BLaER1 (cell line): ENCODE measurements around the gene HOXB9.
A peak's percentile ranks its signal among the peaks of the same experiment; 100 is the strongest.

ENCODE experiments used
- H3K27ac ChIP-seq: shearing (Covaris generic); formaldehyde crosslinking; 2 replicates; pipeline ENCODE4 v1.8.1; 2022
- H3K27me3 ChIP-seq: shearing (Covaris generic); formaldehyde crosslinking; 2 replicates; pipeline ENCODE4 v1.8.1; 2022
- H3K36me3 ChIP-seq: shearing (Covaris generic); formaldehyde crosslinking; 2 replicates; pipeline ENCODE4 v1.8.1; 2022
- H3K4me1 ChIP-seq: shearing (Covaris generic); formaldehyde crosslinking; 2 replicates; pipeline ENCODE4 v1.8.1; 2022
- H3K4me2 ChIP-seq: shearing (Covaris generic); formaldehyde crosslinking; 2 replicates; pipeline ENCODE4 v1.8.1; 2022
- H3K4me3 ChIP-seq: shearing (Covaris generic); formaldehyde crosslinking; 2 replicates; pipeline ENCODE4 v1.8.1; 2022
- H3K9ac ChIP-seq: shearing (Covaris generic); formaldehyde crosslinking; 2 replicates; pipeline ENCODE4 v1.8.1; 2022
- H3K9me3 ChIP-seq: shearing (Covaris generic); formaldehyde crosslinking; 2 replicates; pipeline ENCODE4 v1.8.1; 2022
- H4K20me1 ChIP-seq: shearing (Covaris generic); formaldehyde crosslinking; 2 replicates; pipeline ENCODE4 v1.8.1; 2022
- Cebpa-rat ChIP-seq: shearing (Covaris generic); IDR thresholded peaks from 2 replicates; pipeline ENCODE4 v1.8.1; 2022

HOXB9 gene

DNA sequence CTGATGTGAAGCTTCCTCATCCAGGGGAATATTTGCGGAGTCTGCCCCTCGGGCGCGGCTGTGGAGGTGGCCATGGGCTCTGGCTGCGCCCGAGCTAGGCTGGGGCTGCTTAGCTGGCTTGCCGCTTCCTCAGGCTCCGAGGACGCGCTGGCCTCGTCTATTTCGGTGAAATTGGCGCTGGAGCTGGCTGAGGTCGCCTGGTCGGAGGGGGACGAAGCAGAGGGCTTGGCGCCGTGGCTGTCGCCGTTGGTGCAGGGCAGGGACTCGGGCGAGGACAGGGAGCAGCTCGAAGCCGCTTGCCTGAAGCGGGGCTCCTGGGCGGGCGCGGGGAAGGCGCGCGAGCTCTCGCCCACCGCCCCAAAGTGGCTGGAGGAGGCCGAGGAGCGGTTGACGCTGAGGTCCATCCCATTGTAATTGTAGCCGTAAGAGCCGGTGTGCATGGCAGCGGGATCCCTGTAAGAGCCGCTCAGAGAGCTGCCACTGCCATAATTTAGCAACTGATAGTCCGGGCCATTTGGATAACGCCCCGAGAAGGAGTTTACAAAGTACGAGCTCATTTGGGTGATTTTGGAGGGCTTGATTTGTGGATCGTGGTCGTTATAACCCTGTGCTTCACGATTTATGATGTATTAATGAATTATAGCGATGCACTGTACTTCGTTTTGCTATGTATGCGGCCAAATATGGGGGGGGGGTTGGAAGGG is 32.9 kb downstream of the HOXB9 start, which contains the start of gene HOXB5:
HOXB5 (minus strand) TSS at position 654 of the 704 bp plus-strand sequence; CDS start at position 557, 97 bp downstream.
- peaks cover 100% of the 10 kb centered on the region for H3K27me3 ChIP-seq

GRCh38 chr17:48592577-48592976 is 33.6 kb downstream of the HOXB9 start:
- TF ChIP-seq Cebpa-rat = no peak
- Histone ChIP-seq H3K36me3 (no peaks in the 10 kb centered on the region), H3K9me3 (peaks cover 4% of the 10 kb centered on the region; the same call in 1 of the 2 replicates), H3K4me3 (no peak overlapping the region), H4K20me1 (peaks cover 97% of the 10 kb centered on the region), H3K27ac (no peak overlapping the region), H3K4me2 (no peak overlapping the region), H3K9ac (no peak overlapping the region), H3K4me1 (no peaks in the 10 kb centered on the region), H3K27me3 (peaks cover 100% of the 10 kb centered on the region)

More for the DNA sequence above, 32.9 kb downstream of the HOXB9 start, which contains the start of gene HOXB5:
- Histone ChIP-seq H3K9ac (no peak within 1 kb of the TSS), H3K36me3 (no peaks in the 10 kb centered on the region), H3K4me3 (no peak within 1 kb of the TSS), H3K4me2 (peak within 1 kb of the TSS; percentile 7; the same call in 1 of the 2 replicates), H3K4me1 (no peaks in the 10 kb centered on the region), H3K27ac (no peak within 1 kb of the TSS), H3K9me3 (peaks cover 9% of the 10 kb centered on the region), H4K20me1 (peaks cover 97% of the 10 kb centered on the region)
- TF ChIP-seq Cebpa-rat = no peak

GRCh38 chr17:48592057-48592514 is 34.1 kb downstream of the HOXB9 start:
- Histone ChIP-seq H3K4me2 (no peak overlapping the region), H3K9ac (no peak overlapping the region), H4K20me1 (peaks cover 97% of the 10 kb centered on the region), H3K27me3 (peaks cover 100% of the 10 kb centered on the region), H3K4me3 (no peak overlapping the region), H3K27ac (no peak overlapping the region), H3K4me1 (no peaks in the 10 kb centered on the region), H3K9me3 (no peaks in the 10 kb centered on the region), H3K36me3 (no peaks in the 10 kb centered on the region)
- TF ChIP-seq Cebpa-rat = no peak

DNA sequence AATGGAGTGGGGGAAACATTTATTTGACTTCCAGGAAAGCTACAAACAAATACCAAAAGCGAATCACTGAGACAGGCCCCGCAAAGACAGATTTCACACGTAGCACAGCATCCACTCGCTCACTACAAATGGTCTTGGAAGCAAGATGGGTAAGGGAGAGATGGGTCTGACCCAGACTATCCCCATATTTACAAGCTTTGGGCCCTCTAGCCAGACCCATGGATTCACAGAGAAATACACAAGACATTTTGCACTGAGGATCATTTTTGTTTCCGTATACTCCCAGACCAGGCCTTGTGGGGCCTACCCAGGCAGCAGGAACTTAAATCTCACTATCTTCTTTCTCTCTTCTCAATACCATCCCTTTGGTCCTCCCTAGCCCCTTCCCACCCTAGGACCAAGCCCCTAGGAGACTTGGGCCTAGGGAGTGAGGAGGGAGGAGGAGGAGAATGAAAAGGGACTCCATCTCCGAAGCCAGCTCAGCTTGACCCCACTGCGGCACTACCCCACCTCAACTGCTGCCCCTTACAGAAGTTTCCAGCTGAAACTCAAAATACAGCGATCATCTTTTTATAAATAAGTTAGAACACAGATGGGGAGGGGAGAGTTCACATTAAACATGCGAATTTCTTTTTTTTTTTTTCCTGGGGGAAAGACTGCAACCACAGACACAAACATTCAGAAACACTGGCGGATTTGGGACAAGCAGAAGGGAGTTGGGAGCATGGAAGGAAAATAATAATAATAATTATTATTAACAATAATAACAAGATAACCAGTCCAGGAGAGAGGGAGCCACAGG is 34.7 kb downstream of the HOXB9 start:
- H3K4me2 ChIP-seq = no peak overlapping the region
- H3K4me3 ChIP-seq = no peak overlapping the region
- H3K9ac ChIP-seq = no peak overlapping the region
- H3K36me3 ChIP-seq = no peaks in the 10 kb centered on the region
- H3K9me3 ChIP-seq = no peaks in the 10 kb centered on the region
- H3K27ac ChIP-seq = no peak overlapping the region
- H4K20me1 ChIP-seq = peaks cover 97% of the 10 kb centered on the region
- TF ChIP-seq Cebpa-rat = no peak
- no peaks in the 10 kb centered on the region for H3K4me1 ChIP-seq
- H3K27me3 ChIP-seq = peaks cover 100% of the 10 kb centered on the region

DNA sequence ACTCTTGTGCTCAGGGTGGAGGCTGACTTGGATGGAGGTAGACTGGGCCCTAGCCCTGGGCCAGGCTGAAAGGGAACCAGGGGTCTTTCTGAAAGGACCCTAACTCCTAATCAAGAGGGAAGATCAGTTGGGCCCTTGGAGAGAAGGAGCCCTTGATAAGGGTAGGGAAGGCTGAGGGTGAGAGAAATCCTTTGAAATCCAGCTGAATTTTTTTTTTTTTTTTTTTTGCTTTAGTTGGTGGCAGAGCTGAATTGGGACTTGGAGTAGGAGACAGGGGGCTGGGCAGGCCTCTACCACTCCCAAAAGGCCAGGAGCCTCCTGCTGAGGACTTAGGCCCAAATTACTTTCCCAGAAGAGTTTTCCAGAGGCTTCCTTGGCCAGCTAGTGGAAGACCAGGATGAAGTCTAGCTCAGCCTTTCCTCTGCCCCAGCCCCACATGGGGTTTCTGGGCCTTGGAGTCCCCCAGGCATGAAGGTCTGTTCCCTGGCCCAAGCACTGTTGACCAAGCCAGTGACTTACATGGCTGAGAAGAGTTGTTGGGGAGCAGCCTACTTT is 35.5 kb downstream of the HOXB9 start:
- no peak overlapping the region for H3K27ac ChIP-seq
- H3K36me3 ChIP-seq = no peaks in the 10 kb centered on the region
- no peak overlapping the region for H3K4me2 ChIP-seq
- peaks cover 97% of the 10 kb centered on the region for H4K20me1 ChIP-seq
- peaks cover 3% of the 10 kb centered on the region; the same call in 1 of the 2 replicates for H3K4me1 ChIP-seq
- H3K27me3 ChIP-seq = peaks cover 100% of the 10 kb centered on the region
- no peak for TF ChIP-seq Cebpa-rat
- no peak overlapping the region for H3K9ac ChIP-seq
- H3K4me3 ChIP-seq = no peak overlapping the region
- no peaks in the 10 kb centered on the region for H3K9me3 ChIP-seq

DNA sequence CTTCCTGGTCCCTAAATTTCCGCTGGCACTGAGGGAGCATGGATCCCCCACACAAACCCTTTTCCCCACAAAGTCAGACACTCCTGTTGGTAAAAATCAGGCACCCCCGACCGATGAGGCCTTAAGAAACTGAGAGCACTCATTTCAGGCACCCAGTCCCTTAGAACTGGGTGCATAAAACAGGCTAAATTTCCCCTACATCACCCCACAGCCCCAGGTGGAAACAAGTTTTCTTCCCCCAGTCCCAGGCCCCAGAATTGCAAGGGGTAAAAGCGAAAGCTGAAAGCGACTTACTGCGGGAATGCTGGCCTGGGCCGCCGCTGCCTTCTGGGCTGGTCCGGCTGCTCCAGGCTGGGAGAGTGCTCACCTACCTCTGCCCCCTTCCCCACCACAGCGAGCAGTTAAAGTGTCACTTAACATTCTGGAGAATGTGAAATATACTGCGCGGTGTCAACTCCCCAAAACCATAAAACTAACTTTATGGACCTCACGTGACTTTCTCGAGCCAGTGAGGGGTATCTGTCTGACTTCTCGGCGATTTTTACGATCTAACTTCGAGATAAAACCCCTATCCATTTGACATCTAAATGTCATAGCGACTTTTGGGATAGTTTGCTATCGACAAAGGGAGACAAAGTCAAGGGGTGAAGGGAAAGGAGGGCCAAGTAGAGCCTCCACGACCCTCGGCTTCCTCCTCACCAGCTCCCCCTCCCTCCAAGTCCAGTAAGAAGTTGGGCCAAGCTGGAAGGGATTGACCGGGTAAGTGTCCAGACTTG is 36.1 kb downstream of the HOXB9 start, which contains the start of gene HOXB3:
HOXB3 (minus strand) TSS at position 411 of the 776 bp plus-strand sequence. CDS start 37,767 bp downstream, outside the sequence.
- H3K36me3 ChIP-seq = no peaks in the 10 kb centered on the region
- no peak within 1 kb of the TSS for H3K4me2 ChIP-seq
- no peak within 1 kb of the TSS for H3K27ac ChIP-seq
- peaks cover 5% of the 10 kb centered on the region; the same call in 1 of the 2 replicates for H3K4me1 ChIP-seq
- no peaks in the 10 kb centered on the region for H3K9me3 ChIP-seq
- peaks cover 100% of the 10 kb centered on the region for H3K27me3 ChIP-seq
- TF ChIP-seq Cebpa-rat = no peak
- no peak within 1 kb of the TSS for H3K4me3 ChIP-seq
- H3K9ac ChIP-seq = no peak within 1 kb of the TSS
- H4K20me1 ChIP-seq = peaks cover 97% of the 10 kb centered on the region

- Histone ChIP-seq H3K4me2 (no peak overlapping the region), H3K9me3 (no peaks in the 10 kb centered on the region), H3K4me1 (peaks cover 5% of the 10 kb centered on the region; the same call in 1 of the 2 replicates), H3K9ac (no peak overlapping the region), H4K20me1 (peaks cover 94% of the 10 kb centered on the region), H3K27ac (no peak overlapping the region), H3K36me3 (no peaks in the 10 kb centered on the region), H3K4me3 (no peak overlapping the region), H3K27me3 (peaks cover 100% of the 10 kb centered on the region)
- no peak for TF ChIP-seq Cebpa-rat
These were observed 36.9 kb downstream of the HOXB9 start for GRCh38 chr17:48589060-48589830.

DNA sequence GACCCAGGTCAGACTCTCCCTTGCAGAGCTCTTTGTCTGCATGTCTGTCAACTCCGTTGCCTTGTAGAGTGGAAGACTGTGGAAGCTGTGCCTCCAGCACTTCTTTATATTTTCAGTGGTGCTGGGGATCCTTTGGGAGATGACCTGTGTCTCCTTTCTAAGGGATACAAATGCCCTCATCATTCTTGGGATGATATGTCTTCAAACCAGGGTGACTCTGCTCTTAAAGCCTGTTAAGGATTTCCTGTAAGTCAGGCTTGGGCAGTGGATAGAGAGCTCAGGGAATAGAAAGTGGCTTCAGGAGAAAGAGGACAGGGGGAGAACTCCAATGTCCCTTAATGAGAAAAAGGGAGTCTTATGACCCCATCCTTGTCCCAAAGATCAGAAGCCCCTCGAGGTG is 37.6 kb downstream of the HOXB9 start:
- peaks cover 100% of the 10 kb centered on the region for H3K27me3 ChIP-seq
- H3K4me2 ChIP-seq = no peak overlapping the region
- H3K36me3 ChIP-seq = no peaks in the 10 kb centered on the region
- peaks cover 97% of the 10 kb centered on the region for H4K20me1 ChIP-seq
- H3K27ac ChIP-seq = no peak overlapping the region
- no peak overlapping the region for H3K9ac ChIP-seq
- no peaks in the 10 kb centered on the region for H3K9me3 ChIP-seq
- H3K4me3 ChIP-seq = no peak overlapping the region
- peaks cover 5% of the 10 kb centered on the region; the same call in 1 of the 2 replicates for H3K4me1 ChIP-seq
- TF ChIP-seq Cebpa-rat = no peak

DNA sequence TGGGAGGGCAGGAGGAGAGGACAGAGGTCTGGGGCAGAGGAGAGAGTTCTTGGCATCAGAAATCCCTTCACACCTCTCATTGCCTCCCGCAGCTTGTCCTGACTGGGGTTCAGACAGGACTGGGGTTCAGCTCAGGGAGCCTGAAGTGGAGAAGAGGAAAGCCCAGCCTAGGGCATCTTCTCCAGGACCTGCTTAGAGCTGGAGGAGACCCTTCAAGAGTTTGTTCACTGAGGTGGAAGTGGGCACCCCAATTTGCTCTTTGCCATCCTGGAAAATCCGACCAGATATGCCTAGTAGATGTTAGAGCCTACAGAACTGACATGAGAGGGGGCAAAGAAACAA is 38.1 kb downstream of the HOXB9 start:
- TF ChIP-seq Cebpa-rat = no peak
- no peak overlapping the region for H3K4me2 ChIP-seq
- H3K36me3 ChIP-seq = no peaks in the 10 kb centered on the region
- peaks cover 97% of the 10 kb centered on the region for H4K20me1 ChIP-seq
- no peaks in the 10 kb centered on the region for H3K9me3 ChIP-seq
- no peak overlapping the region for H3K27ac ChIP-seq
- H3K4me3 ChIP-seq = no peak overlapping the region
- H3K9ac ChIP-seq = no peak overlapping the region
- peaks cover 100% of the 10 kb centered on the region for H3K27me3 ChIP-seq
- H3K4me1 ChIP-seq = peaks cover 5% of the 10 kb centered on the region; the same call in 1 of the 2 replicates
